K562 (cell line): ENCODE results near the gene RARA. TPM values are rescaled to one million over a fixed set of nuclear protein-coding genes. Genes with fewer than 3 reads are reported as not detected.

Source experiments
- ATF1 ChIP-seq, 2 experiments: fragments of 450-650 bp in 1 of 2; IDR thresholded peaks; 2 replicates each; pipeline ENCODE4 v1.6.1; 2016; ENCODE audit warnings: missing compliant biosample characterization in 1 of 2, missing genetic modification characterization in 1 of 2
- JUND ChIP-seq, 2 experiments: IDR thresholded peaks; 2 replicates in 1 of 2; 3 replicates in 1 of 2; pipeline ENCODE4 v1.6.1; 2011; ENCODE audit warnings: borderline replicate concordance in 2 of 2, low read depth in 2 of 2, low read length in 2 of 2, improper control_type of control experiment in 1 of 2, missing biosample characterization in 1 of 2, missing genetic modification characterization in 1 of 2, missing genetic modification reagents in 1 of 2
- KLF16 ChIP-seq: IDR thresholded peaks from 2 replicates; pipeline ENCODE4 v1.6.1; 2016; ENCODE audit warnings: antibody characterized with exemption
- POLR2AphosphoS2 ChIP-seq: IDR thresholded peaks from 2 replicates; pipeline ENCODE4 v1.6.1; 2012; ENCODE audit warnings: low read length, improper control_type of control experiment
- POU5F1 ChIP-seq: fragments of 150-350 bp; IDR thresholded peaks from 2 replicates; pipeline ENCODE4 v1.6.1; 2014; ENCODE audit warnings: borderline replicate concordance, low read length, low read depth, mild to moderate bottlenecking; ENCODE audit not compliant: partially characterized antibody
- TBP ChIP-seq: optimal IDR thresholded peaks from 2 replicates; pipeline ENCODE3; 2011; ENCODE audit warnings: low read depth, low read length, improper control_type of control experiment
- ZNF764 ChIP-seq: fragments of 250-450 bp; sonication (Bioruptor Pico); IDR thresholded peaks from 2 replicates; pipeline ENCODE4 v1.4.0; 2020; ENCODE audit warnings: low read depth, mild to moderate bottlenecking, moderate library complexity
- polyA plus RNA-seq, 8 experiments: library from polyadenylated mRNA; depleted of rRNA in 4 of 8; stranded (reverse) in 5 of 8; unstranded in 3 of 8; fragments of >200 nt; fragmentation: Nextera tagmentation in 2 of 8; fragmentation: Illumina TruSeq in 1 of 8; extraction: Ambion mirVana in 2 of 8; extraction: Trizol in 1 of 8; gene quantifications; 2 replicates each; pipeline versions ENCODE4 v1.2.1 to v1.2.3, GENCODE V29; 2011 to 2014; ENCODE audit warnings: inconsistent platforms in 1 of 8, missing spikeins in 1 of 8
- total RNA-seq, 7 experiments: library from RNA; depleted of rRNA in 6 of 7; stranded (reverse); fragments of >200 nt in 6 of 7; fragmentation: Illumina TruSeq in 2 of 7; extraction: Trizol in 2 of 7; gene quantifications; 2 replicates each; pipeline versions ENCODE4 v1.2.1 to v1.2.3, GENCODE V29; 2011 to 2021; ENCODE audit warnings: low replicate concordance in 1 of 7
- TF ChIP-seq, protein P1 (sequence below): sonication (generic); formaldehyde crosslinking; IDR thresholded peaks from 2 replicates; pipeline ENCODE4 v1.8.1; 2023; ENCODE audit warnings: mild to moderate bottlenecking, missing genetic modification reagents
- TF ChIP-seq, protein P2 (sequence below): fragments of 450-650 bp; IDR thresholded peaks from 2 replicates; pipeline ENCODE4 v1.6.1; 2018; ENCODE audit not compliant: partially characterized antibody
- TF ChIP-seq, protein P3 (sequence below): sonication (generic); formaldehyde crosslinking; IDR thresholded peaks from 2 replicates; pipeline ENCODE4 v1.8.1; 2023; ENCODE audit warnings: mild to moderate bottlenecking, missing genetic modification reagents
- TF ChIP-seq, protein P4 (sequence below), 3 experiments: fragments of 200-800 bp in 1 of 3; fragments of 250-450 bp in 1 of 3; fragments of 450-650 bp in 1 of 3; sonication (Bioruptor Pico) in 1 of 3; sonication (Bioruptor generic) in 1 of 3; formaldehyde crosslinking in 1 of 3; IDR thresholded peaks; 2 replicates each; pipeline versions ENCODE4 v1.6.1 to v1.8.0; 2016 to 2022; ENCODE audit warnings: mild to moderate bottlenecking in 2 of 3, missing genetic modification characterization in 2 of 3, missing compliant biosample characterization in 1 of 3, moderate library complexity in 1 of 3
- TF ChIP-seq, protein P5 (sequence below): IDR thresholded peaks from 3 replicates; pipeline ENCODE4 v1.6.1; 2011; ENCODE audit warnings: borderline replicate concordance, mild to moderate bottlenecking; ENCODE audit not compliant: insufficient read length, insufficient read depth

RARA gene
- total and polyA plus RNA-seq, 9 of the 15 experiments (the other 6 are each of a cell fraction or from before 2014, with no cell fraction given) = 0.10 to 28.0 (median 7.9) TPM

DNA sequence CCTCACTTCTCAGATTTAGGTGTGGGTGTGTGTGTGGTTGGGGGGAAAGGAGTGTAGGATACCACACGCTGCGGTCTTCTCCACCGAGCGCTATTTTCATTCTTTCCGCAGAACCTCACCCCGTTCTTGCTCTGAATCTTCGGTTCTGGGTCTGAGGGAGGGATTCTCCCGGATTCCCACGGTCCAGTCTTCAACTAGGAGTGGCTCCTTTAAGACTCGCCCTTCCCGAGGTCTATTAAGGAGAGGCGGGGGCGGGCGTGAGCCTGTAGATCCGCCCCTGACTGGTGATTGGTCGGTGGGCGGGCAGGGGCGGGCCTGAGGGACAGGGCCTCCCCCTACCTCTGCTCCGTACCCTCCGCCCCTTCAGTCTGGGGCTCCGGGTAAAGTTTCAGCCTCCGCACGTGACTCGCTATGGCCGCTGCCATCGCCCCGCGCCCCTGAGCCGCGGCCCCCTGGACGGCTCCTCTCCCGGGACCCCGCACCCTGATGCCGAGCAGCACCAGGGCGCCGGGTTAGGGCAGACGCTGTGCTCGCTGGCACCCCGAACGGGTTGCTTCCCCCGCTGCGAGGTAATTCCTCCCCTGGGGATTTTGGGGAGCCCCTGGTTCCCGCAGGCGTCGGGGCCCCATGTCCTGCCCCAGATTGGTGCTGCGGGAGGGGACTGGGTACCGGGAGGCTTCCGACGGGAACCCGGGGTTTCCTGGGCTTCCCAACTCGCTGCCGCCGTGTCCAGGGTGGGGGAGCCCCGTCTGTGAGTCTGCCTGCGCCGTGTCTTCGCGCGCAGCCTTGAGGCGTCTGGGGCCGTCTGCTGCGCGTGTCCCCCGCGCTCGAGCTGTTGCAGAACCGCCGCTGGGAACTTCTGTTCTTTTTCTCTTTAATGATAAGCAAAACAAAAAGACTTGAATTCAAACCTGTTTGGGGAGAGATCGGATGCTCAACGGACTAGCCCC lies 9.2 kb downstream of the RARA start (continued):
- TF ChIP-seq POLR2AphosphoS2 (no peak), ZNF764 (no peak), KLF16 (no peak), ATF1 (CRISPR knock-in tag; IDR thresholded peaks at IDR 0.05) (no peak), ATF1 (tag; IDR thresholded peaks at IDR 0.05) (peak; percentile 60; the same call in 1 of the 2 replicates), JUND (IDR thresholded peaks at IDR 0.05; ENCODE audit: borderline replicate concordance, low read depth, low read length) (peak; percentile 10; the same call in 1 of the 2 replicates), JUND (tag; IDR thresholded peaks at IDR 0.05; ENCODE audit: borderline replicate concordance, low read depth, low read length) (no peak; the same call in 2 of the 3 replicates), POU5F1 (no peak), TBP (peak; percentile 80)
- TF ChIP-seq, protein P1, sequence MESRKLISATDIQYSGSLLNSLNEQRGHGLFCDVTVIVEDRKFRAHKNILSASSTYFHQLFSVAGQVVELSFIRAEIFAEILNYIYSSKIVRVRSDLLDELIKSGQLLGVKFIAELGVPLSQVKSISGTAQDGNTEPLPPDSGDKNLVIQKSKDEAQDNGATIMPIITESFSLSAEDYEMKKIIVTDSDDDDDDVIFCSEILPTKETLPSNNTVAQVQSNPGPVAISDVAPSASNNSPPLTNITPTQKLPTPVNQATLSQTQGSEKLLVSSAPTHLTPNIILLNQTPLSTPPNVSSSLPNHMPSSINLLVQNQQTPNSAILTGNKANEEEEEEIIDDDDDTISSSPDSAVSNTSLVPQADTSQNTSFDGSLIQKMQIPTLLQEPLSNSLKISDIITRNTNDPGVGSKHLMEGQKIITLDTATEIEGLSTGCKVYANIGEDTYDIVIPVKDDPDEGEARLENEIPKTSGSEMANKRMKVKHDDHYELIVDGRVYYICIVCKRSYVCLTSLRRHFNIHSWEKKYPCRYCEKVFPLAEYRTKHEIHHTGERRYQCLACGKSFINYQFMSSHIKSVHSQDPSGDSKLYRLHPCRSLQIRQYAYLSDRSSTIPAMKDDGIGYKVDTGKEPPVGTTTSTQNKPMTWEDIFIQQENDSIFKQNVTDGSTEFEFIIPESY (CRISPR knock-in tag) = no peak
- TF ChIP-seq, protein P2, sequence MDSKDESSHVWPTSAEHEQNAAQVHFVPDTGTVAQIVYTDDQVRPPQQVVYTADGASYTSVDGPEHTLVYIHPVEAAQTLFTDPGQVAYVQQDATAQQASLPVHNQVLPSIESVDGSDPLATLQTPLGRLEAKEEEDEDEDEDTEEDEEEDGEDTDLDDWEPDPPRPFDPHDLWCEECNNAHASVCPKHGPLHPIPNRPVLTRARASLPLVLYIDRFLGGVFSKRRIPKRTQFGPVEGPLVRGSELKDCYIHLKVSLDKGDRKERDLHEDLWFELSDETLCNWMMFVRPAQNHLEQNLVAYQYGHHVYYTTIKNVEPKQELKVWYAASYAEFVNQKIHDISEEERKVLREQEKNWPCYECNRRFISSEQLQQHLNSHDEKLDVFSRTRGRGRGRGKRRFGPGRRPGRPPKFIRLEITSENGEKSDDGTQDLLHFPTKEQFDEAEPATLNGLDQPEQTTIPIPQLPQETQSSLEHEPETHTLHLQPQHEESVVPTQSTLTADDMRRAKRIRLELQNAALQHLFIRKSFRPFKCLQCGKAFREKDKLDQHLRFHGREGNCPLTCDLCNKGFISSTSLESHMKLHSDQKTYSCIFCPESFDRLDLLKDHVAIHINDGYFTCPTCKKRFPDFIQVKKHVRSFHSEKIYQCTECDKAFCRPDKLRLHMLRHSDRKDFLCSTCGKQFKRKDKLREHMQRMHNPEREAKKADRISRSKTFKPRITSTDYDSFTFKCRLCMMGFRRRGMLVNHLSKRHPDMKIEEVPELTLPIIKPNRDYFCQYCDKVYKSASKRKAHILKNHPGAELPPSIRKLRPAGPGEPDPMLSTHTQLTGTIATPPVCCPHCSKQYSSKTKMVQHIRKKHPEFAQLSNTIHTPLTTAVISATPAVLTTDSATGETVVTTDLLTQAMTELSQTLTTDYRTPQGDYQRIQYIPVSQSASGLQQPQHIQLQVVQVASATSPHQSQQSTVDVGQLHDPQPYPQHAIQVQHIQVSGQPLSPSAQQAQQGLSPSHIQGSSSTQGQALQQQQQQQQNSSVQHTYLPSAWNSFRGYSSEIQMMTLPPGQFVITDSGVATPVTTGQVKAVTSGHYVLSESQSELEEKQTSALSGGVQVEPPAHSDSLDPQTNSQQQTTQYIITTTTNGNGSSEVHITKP = peak; percentile 49
- TF ChIP-seq, protein P3, sequence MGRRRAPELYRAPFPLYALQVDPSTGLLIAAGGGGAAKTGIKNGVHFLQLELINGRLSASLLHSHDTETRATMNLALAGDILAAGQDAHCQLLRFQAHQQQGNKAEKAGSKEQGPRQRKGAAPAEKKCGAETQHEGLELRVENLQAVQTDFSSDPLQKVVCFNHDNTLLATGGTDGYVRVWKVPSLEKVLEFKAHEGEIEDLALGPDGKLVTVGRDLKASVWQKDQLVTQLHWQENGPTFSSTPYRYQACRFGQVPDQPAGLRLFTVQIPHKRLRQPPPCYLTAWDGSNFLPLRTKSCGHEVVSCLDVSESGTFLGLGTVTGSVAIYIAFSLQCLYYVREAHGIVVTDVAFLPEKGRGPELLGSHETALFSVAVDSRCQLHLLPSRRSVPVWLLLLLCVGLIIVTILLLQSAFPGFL (CRISPR knock-in tag) = no peak
- TF ChIP-seq, protein P4, sequence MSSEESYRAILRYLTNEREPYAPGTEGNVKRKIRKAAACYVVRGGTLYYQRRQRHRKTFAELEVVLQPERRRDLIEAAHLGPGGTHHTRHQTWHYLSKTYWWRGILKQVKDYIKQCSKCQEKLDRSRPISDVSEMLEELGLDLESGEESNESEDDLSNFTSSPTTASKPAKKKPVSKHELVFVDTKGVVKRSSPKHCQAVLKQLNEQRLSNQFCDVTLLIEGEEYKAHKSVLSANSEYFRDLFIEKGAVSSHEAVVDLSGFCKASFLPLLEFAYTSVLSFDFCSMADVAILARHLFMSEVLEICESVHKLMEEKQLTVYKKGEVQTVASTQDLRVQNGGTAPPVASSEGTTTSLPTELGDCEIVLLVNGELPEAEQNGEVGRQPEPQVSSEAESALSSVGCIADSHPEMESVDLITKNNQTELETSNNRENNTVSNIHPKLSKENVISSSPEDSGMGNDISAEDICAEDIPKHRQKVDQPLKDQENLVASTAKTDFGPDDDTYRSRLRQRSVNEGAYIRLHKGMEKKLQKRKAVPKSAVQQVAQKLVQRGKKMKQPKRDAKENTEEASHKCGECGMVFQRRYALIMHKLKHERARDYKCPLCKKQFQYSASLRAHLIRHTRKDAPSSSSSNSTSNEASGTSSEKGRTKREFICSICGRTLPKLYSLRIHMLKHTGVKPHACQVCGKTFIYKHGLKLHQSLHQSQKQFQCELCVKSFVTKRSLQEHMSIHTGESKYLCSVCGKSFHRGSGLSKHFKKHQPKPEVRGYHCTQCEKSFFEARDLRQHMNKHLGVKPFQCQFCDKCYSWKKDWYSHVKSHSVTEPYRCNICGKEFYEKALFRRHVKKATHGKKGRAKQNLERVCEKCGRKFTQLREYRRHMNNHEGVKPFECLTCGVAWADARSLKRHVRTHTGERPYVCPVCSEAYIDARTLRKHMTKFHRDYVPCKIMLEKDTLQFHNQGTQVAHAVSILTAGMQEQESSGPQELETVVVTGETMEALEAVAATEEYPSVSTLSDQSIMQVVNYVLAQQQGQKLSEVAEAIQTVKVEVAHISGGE (CRISPR knock-in tag; IDR thresholded peaks at IDR 0.05) = peak in 1 of 3 experiments; percentile 54; a peak in 1 of 6 replicates
- TF ChIP-seq, protein P5, sequence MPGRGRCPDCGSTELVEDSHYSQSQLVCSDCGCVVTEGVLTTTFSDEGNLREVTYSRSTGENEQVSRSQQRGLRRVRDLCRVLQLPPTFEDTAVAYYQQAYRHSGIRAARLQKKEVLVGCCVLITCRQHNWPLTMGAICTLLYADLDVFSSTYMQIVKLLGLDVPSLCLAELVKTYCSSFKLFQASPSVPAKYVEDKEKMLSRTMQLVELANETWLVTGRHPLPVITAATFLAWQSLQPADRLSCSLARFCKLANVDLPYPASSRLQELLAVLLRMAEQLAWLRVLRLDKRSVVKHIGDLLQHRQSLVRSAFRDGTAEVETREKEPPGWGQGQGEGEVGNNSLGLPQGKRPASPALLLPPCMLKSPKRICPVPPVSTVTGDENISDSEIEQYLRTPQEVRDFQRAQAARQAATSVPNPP = no peak
